Measurements from ENCODE around the gene EPS15.

GRCh38 chr1:51313268-51313852 is 205.7 kb downstream of the EPS15 start:
- no peak for TF ChIP-seq CTCF (IDR thresholded peaks at IDR 0.05)
- no peak for TF ChIP-seq POLR2A (IDR thresholded peaks at IDR 0.05)

Data from ovary (tissue), 3 donors.